ENCODE data around the gene SLC8A3. TPM values are rescaled to one million over a fixed set of nuclear protein-coding genes. Genes with fewer than 3 reads are reported as not detected.

SLC8A3 gene
- total RNA-seq, 1 experiment from 2014 or later, result 0.13 TPM

DNA sequence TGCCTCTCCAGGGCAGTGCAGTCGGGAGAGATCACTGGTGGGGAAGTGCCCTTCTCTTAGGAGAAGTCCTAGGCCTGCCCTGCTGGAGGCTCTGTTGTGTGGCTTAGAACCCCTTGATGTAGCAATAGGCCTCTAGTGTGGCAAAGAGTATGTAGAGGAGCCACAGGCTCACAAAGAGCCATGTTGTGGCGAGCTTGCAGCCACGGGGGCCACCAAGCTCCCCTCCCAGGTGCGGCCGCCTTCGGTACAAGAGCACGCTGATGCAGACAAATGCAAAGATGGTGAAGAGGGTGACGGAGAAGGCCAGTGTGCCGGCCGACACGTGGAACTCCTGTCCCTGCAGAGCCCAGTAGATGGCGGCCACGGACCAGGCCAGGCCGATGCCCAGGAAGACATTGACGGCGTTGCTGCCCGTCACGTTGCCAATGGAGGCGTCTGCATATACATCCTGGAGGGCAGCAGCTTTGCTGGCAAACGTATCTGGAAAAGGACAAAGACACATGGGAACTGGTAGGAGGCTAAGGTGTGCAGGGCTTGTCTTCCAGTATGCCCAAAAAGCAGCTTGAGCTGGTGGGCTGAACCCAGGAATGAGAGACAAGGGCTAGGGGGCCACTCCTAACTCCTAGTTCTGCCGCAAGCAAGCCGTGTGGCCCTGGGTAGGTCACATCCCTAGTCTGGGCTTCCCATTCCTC is 142.8 kb downstream of the SLC8A3 start:
- no peaks in the 10 kb centered on the region for H3K79me1 ChIP-seq (ENCODE audit: insufficient read depth, low read depth, low read length, poor library complexity, severe bottlenecking)
- H3K4me2 ChIP-seq (ENCODE audit: insufficient read depth, insufficient read length, low read length), result no peak overlapping the region
- H3K36me3 Mint-ChIP-seq (ENCODE audit: insufficient read depth in 1 of 3, low read depth in 3 of 3), result no peaks in the 10 kb centered on the region
- no peak overlapping the region for H2BK12ac ChIP-seq (ENCODE audit: insufficient read length, low read depth, low read length)
- H3K18ac ChIP-seq (ENCODE audit: insufficient read length, low read depth, low read length), result no peak overlapping the region
- no peak overlapping the region for H3T11ph ChIP-seq (ENCODE audit: low read length)
- H3K27me3 Mint-ChIP-seq (ENCODE audit: low read depth), result peaks cover 3% of the 10 kb centered on the region
- H3K4me1 ChIP-seq (ENCODE audit: insufficient read depth, low read length), result no peaks in the 10 kb centered on the region
- H2AFZ ChIP-seq (ENCODE audit: low read length), result no peak overlapping the region
- H4K8ac ChIP-seq (replicated peaks; ENCODE audit: insufficient read length, low read depth, low read length), result no peak overlapping the region
- no peak overlapping the region for H2BK20ac ChIP-seq (ENCODE audit: low read depth, low read length, poor library complexity, severe bottlenecking)
- no peak overlapping the region for H3K23ac ChIP-seq (ENCODE audit: insufficient read length, low read depth, low read length)
- no peak overlapping the region for H2BK5ac ChIP-seq (ENCODE audit: insufficient read length, low read length)
- no peak overlapping the region for H2BK120ac ChIP-seq (ENCODE audit: low read depth, low read length, poor library complexity, severe bottlenecking)
- no peaks in the 10 kb centered on the region for H3K79me2 ChIP-seq (ENCODE audit: insufficient read depth, low read length)
- no peak overlapping the region for H3K56ac ChIP-seq (ENCODE audit: insufficient read length, low read depth, low read length)
- no peak overlapping the region for H3K4me3 Mint-ChIP-seq
- no peak overlapping the region for H3K9ac ChIP-seq (ENCODE audit: extremely low read depth, insufficient read length, low read length)
- H4K5ac ChIP-seq (ENCODE audit: insufficient read length, low read depth, low read length), result no peak overlapping the region
- peak; percentile 90 for DNase-seq
- no peak overlapping the region for H3K27ac ChIP-seq (ENCODE audit: insufficient read length, low read depth, low read length)
- no peaks in the 10 kb centered on the region for H3K9me3 Mint-ChIP-seq
- H3K4ac ChIP-seq (ENCODE audit: low read depth, low read length), result no peak overlapping the region
- no CpG with 5 or more reads among the region's 22 CpGs for WGBS (ENCODE audit: extremely low coverage, insufficient read length, low lambda C conversion rate)
- no peaks in the 10 kb centered on the region for H3K27me3 ChIP-seq (ENCODE audit: insufficient read depth, low read length)
- H2AK5ac ChIP-seq (ENCODE audit: insufficient read length, low read length), result no peak overlapping the region
- TF ChIP-seq, protein P1, sequence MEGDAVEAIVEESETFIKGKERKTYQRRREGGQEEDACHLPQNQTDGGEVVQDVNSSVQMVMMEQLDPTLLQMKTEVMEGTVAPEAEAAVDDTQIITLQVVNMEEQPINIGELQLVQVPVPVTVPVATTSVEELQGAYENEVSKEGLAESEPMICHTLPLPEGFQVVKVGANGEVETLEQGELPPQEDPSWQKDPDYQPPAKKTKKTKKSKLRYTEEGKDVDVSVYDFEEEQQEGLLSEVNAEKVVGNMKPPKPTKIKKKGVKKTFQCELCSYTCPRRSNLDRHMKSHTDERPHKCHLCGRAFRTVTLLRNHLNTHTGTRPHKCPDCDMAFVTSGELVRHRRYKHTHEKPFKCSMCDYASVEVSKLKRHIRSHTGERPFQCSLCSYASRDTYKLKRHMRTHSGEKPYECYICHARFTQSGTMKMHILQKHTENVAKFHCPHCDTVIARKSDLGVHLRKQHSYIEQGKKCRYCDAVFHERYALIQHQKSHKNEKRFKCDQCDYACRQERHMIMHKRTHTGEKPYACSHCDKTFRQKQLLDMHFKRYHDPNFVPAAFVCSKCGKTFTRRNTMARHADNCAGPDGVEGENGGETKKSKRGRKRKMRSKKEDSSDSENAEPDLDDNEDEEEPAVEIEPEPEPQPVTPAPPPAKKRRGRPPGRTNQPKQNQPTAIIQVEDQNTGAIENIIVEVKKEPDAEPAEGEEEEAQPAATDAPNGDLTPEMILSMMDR (conservative IDR thresholded peaks at IDR 0.05), result peak; percentile 91
- no peaks in the 10 kb centered on the region for H3K9me3 ChIP-seq (ENCODE audit: control insufficient read depth, low read depth, low read length)
- no peaks in the 10 kb centered on the region for H3K23me2 ChIP-seq (ENCODE audit: insufficient read length, low read depth, low read length, poor library complexity, severe bottlenecking)
- H4K91ac ChIP-seq (ENCODE audit: insufficient read length, low read depth, low read length), result no peak overlapping the region
- H3K27ac Mint-ChIP-seq, result no peak overlapping the region
- no peak overlapping the region for H3K14ac ChIP-seq (ENCODE audit: insufficient read depth, low read length)
- no peaks in the 10 kb centered on the region; a peak in 1 of 4 replicates for H3K4me1 Mint-ChIP-seq
- H4K20me1 ChIP-seq (ENCODE audit: control insufficient read depth, insufficient read depth, insufficient read length), result no peaks in the 10 kb centered on the region
- H2BK15ac ChIP-seq (ENCODE audit: low read depth, low read length), result no peak overlapping the region

Measured in H9 (cell line).